ENCODE measurements around the gene WAC.
"Not testable (repeated sequence)": the region's sequence is repeated elsewhere in the genome, so short reads cannot be mapped to it uniquely, and the experiment has no call there.

The WAC gene, protein sequence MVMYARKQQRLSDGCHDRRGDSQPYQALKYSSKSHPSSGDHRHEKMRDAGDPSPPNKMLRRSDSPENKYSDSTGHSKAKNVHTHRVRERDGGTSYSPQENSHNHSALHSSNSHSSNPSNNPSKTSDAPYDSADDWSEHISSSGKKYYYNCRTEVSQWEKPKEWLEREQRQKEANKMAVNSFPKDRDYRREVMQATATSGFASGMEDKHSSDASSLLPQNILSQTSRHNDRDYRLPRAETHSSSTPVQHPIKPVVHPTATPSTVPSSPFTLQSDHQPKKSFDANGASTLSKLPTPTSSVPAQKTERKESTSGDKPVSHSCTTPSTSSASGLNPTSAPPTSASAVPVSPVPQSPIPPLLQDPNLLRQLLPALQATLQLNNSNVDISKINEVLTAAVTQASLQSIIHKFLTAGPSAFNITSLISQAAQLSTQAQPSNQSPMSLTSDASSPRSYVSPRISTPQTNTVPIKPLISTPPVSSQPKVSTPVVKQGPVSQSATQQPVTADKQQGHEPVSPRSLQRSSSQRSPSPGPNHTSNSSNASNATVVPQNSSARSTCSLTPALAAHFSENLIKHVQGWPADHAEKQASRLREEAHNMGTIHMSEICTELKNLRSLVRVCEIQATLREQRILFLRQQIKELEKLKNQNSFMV

DNA sequence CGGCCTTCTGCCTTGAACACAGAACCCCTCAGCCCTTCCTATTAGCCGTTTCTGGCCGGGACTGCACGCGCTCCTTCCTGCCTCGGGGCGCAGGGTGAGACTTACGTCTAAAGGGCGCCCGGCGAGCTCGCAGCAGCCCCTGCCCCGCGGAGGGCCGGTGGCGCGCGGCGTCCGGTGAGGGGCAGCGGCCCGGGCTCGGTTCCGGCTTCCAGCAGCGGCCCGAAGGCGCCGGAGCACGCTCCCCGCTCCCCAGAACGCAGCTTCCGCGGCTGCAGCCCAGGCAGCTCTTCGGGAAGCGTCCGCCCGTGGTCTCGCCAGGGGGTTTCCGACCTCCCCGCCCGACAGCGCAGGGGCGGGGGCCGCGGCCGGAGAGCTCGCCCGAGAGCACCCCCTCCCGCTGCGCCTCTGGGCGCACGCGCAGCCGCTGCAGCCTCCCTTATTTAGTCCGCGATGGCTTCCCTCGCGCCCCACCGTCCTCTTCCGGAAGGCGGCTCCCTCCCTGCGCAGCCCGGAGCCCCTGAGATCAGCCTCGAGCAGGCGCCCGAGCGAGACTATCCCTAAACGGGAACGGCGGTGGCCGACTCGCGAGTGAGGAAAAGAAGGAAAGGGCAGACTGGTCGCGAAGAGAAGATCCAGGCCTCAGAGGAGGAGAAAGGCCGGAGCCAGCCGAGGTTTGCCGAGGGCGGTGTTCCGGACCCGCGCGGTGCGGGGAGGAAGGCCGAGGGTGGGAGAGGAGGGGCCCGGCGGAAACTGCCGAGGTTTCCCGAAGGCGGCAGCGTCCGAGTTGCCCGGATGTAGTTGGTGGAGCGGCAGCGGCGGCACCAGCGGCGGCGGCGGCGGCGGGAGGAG, at the start of gene WAC:
WAC (plus strand) TSS at position 782 of the 849 bp plus-strand sequence. CDS start 462 bp downstream, outside the sequence.
- DNase-seq (ENCODE audit: low spot score) = peak; percentile 94

GRCh38 chr10:28489206-28489605, 43.7 kb upstream of the WAC start:
- DNase-seq (ENCODE audit: low spot score) = no peak

DNA sequence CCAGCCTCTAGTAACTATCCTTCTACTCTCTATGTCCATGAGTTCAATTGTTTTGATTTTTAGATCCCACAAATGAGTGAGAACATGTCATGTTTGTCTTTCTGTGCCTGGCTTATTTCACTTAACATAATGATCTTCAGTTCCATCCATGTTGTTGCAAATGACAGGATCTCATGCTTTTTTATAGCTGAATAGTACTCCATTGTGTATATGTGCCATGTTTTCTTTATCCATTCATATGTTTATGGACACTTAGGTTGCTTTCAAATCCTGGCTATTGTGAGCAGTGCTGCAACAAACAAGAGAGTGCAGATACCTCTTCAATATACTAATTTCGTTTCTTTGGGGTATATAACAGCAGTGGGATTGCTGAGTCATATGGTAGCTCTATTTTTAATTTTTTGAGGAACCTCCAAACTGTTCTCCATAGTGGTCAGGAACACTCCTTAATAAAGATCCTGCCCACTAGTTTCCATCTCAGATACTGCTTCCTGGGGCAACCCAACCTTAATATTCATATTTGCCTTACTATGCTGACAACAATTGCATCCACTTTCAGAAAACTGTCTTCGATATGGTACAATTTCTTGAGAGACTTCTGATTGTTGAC, 42.6 kb upstream of the WAC start:
- not testable (repeated sequence) for DNase-seq (ENCODE audit: low spot score)

DNA sequence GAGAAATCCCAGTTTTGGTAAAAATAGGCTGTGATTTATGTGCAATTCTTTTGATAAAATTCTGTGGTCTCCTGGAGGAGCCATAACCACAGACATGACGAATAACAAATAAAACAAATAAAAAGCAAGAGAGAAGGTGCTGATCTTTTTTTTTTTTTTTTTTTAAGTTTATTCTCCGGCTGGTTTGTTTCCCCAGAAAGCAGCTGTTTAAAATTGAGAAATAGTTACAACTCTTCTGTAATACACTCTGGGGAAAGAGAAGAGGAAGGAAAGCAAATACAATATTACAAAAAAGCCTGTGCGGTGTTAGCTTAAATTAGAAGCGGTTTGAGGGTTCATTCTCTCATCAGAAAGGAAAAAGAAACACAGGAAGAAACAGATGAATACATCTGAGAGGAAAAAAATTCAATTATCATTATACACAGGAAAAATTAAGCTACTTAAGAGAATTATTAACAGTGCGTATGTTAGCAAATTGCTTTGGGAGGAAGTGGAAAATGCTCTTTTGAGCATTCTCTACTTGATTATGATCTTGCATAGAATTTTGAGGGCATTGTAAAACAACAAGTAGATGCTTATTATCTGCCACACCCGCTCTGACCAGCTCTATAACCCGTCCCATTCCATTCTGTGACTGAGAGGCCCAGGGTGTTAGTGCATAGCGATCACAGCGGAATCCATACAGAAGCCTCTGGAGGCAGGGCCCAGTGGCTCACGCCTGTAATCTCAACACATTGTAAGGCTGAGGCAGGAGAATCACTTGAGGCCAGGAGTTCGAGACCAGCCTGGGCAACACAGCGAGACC, 40.6 kb upstream of the WAC start:
- no peak for DNase-seq (ENCODE audit: low spot score)

- no peak for DNase-seq (ENCODE audit: low spot score)
Measured at GRCh38 chr10:28494420-28494819, 38.5 kb upstream of the WAC start.

DNA sequence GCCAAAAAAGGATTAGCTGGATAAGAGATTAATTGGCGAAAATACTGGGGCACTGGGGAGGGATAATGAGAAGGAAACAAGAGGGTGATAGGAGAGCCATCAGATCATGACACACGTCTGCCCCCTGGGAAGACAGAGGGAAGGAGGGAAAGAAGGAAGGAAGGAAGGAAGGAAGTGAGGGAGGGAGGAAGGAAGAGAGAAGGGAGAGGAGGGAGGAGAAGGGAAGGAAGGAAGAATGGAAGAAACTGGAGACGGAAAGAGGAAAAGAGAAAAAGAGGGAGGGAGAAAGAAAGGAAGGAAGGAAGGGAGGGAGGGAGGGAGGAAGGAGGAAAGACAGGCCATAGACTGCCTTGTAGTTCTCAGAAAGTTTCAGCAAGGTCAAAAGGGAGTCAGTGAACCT, 37.8 kb upstream of the WAC start:
- no peak for DNase-seq (ENCODE audit: low spot score)

- no peak for DNase-seq (ENCODE audit: low spot score)
Measured at GRCh38 chr10:28496017-28496416, 36.9 kb upstream of the WAC start.

GRCh38 chr10:28496481-28496961, 36.4 kb upstream of the WAC start:
- no peak for DNase-seq (ENCODE audit: low spot score)

DNA sequence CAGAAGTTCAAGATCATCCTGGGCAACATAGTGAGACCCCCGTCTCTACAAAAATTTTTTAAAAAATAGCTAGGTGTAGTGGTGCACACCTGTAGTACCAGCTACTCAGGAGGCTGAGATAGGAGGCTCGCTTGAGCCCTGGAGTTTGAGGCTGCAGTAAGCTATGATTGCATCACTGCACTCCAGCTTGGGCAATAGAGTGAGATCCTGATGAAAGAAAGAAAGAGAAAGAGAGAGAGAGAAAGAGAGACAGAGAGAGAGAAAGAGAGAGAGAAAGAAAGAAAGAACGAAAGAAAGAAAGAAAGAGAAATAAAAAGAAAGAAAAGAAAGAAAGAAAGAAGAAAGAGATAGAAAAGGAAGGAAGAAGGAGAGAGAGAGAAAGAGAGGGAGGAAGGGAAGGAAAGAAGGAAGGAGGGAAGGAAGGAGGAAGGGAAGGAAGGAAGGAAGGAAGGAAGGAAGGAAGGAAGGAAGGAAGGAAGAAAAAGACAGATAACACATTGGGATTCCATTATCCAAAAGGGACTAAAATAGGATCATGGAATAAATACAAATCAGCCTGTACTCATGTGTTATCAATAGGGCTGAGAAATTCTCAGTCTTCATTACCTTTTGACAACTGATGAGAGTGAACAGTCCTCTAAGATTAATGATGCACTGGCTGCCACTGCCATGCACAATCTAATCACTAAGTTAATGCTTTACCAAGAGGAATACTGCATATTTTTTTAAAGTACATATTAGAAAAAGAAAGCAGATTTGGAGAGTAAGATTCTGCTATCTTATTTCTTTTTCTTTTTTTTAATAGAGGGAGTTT, 35.4 kb upstream of the WAC start:
- DNase-seq (ENCODE audit: low spot score) = no peak

GRCh38 chr10:28500203-28500602, 32.7 kb upstream of the WAC start:
- DNase-seq (ENCODE audit: low spot score) = not testable (repeated sequence)

GRCh38 chr10:28503114-28503513, 29.8 kb upstream of the WAC start:
- no peak for DNase-seq (ENCODE audit: low spot score)

DNA sequence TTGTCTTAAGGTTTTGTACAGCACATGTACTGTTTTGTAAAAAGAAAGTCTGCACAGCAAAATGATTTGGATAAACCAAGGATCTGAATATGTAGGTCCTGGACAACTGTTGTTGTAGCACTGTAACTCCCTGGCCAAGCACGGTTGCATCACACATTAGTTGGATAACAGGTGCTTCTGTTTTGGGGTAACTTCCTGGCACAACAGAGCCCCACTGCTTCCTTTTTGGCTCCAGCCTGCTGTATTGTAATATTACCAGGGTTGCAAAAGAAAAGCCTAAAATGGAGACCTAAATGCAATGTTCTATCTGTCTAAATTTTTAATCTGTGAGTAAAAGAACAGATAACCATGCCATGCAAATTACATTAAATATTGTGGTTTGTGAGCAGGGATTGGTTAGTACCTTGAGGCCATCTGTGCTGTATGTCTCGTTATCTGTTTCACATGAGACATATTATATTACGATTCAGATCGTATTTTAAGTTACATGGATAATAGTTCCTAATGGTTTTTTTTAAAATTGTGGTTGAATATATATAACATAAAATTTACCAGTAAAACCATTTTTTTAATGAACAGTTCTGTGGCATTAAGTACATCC, 27.5 kb upstream of the WAC start:
- no peak for DNase-seq (ENCODE audit: low spot score)

DNA sequence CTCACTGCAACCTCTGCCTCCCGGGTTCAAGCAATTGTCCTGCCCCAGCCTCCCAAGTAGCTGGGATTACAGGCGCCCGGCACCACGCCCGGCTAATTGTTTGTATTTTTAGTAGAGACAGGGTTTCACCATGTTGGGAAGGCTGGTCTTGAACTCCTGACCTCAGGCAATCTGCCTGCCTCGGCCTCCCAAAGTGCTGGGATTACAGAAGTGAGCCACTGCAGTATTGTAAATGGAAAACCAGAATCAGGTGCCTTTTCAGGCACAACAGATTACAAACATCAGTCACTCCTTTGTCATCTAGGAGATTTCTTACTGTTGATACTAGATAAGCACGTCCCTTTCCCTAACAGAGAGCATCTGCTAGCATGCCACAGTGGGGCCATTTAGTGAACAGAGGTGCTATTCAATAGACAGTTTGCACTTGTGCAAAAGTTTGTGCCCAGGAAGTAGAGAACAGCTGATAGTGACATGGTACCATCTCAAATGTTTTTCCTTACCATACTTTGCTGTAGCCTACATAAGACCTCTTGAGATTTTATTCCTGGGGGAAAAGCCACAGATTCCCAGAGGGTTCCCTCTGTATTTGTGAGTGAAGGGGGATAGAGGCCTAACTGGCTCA, 24.5 kb upstream of the WAC start:
- DNase-seq (ENCODE audit: low spot score) = no peak

GRCh38 chr10:28509286-28509685, 23.6 kb upstream of the WAC start:
- DNase-seq (ENCODE audit: low spot score) = no peak

- DNase-seq (ENCODE audit: low spot score) = no peak
Measured at GRCh38 chr10:28514648-28515047, 18.3 kb upstream of the WAC start.

DNA sequence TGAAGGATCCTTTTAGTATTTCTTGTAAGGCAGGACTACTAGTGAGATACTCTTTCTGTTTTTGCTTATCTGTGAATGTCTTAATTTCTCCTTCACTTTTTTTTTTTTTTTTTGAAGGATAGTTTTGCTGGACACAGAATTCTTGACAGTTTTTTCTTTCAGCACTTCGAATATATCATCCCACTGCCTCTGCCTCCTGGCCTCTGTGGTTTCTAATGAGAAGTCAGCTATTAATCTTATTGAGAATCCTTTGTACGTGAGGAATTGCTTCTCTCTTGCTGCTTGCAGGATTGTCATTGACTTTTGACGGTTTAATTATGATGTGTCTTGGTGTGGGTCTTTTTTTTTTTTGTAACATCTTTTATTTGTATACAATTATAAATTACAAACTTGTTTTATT, 12.6 kb upstream of the WAC start:
- DNase-seq (ENCODE audit: low spot score) = no peak

DNA sequence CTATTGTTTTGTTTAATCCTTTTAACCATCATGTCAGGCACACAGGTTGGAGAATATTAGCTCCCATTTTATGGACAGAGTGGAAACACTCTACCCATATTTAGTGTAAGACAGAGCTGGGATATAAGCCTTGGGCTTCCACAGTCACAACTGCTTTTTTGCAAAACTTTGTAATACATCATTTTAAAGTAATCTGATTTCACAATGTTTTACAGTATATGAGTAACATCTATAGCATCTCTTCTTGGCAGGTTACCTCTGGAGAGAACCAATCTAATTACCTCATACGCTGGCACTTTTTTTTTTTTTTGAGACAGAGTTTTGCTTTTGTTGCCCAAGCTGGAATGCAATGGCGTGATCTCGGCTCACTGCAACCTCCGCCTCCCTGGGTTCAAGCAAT, 12.1 kb upstream of the WAC start:
- not testable (repeated sequence) for DNase-seq (ENCODE audit: low spot score)

GRCh38 chr10:28521961-28522360, 11.0 kb upstream of the WAC start:
- DNase-seq (ENCODE audit: low spot score) = not testable (repeated sequence)

DNA sequence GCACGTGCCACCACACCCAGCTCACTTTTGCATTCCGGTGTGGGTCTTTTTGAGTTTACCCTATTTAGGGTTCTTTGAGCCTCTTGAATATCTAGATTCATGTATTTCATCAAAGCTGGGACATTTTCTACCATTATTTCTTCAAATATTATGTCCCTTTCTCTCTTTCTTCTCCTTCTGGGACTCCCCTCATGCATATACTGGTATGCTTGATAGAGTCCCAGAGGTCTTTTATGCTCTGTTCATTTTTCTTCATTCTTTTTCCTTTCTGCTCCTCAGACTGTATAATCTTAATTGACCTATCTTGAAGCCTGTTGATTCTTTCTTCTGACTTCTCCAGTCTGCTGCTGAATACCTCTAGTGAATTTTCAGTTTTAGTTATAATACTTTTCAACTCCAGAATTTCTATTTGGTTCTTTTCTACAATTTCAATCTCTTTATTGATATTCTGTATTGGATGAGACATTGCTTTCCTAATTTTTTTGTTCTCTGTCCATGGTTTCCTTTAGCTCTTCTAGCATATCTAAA, 9.1 kb upstream of the WAC start:
- no peak for DNase-seq (ENCODE audit: low spot score)

Measured in globus pallidus (tissue), 1 donor.